Dedifferentiated amniotic fluid mesenchymal stem cell (primary cell): ENCODE measurements around the gene SLC22A5.
"Not testable (repeated sequence)": the region's sequence is repeated elsewhere in the genome, so short reads cannot be mapped to it uniquely, and the experiment has no call there.

Source experiments
- DNase-seq: peaks from one replicate; pipeline ENCODE4 v3.0.0-alpha.2; 2016; ENCODE audit errors: extremely low spot score

SLC22A5 gene

GRCh38 chr5:132411304-132412013 lies 41.9 kb downstream of the SLC22A5 start:
- DNase-seq = no peak

GRCh38 chr5:132413567-132413966 lies 44.1 kb downstream of the SLC22A5 start:
- no peak for DNase-seq

GRCh38 chr5:132414634-132415378 lies 45.3 kb downstream of the SLC22A5 start:
- peak; percentile 44 for DNase-seq

GRCh38 chr5:132415516-132415915 lies 46.0 kb downstream of the SLC22A5 start:
- DNase-seq = not testable (repeated sequence)

GRCh38 chr5:132416306-132417009 lies 46.9 kb downstream of the SLC22A5 start:
- no peak for DNase-seq

- no peak for DNase-seq
Observed at GRCh38 chr5:132417010-132417439, 47.5 kb downstream of the SLC22A5 start.

GRCh38 chr5:132417461-132417860 lies 48.0 kb downstream of the SLC22A5 start:
- DNase-seq = no peak

- no peak for DNase-seq
Observed at GRCh38 chr5:132417889-132418485, 48.5 kb downstream of the SLC22A5 start.

- DNase-seq = no peak
Observed at GRCh38 chr5:132418881-132419280, 49.4 kb downstream of the SLC22A5 start.

- DNase-seq = peak; percentile 84
Observed at GRCh38 chr5:132419502-132420468, 50.3 kb downstream of the SLC22A5 start.

- no peak for DNase-seq
Observed at GRCh38 chr5:132420706-132421272, 51.3 kb downstream of the SLC22A5 start.

- DNase-seq = no peak
Observed at GRCh38 chr5:132421462-132421861, 52.0 kb downstream of the SLC22A5 start.

- no peak for DNase-seq
Observed at GRCh38 chr5:132422720-132423437, 53.4 kb downstream of the SLC22A5 start.

GRCh38 chr5:132423438-132423898 lies 54.0 kb downstream of the SLC22A5 start:
- no peak for DNase-seq

GRCh38 chr5:132424167-132424880 lies 54.8 kb downstream of the SLC22A5 start:
- DNase-seq = no peak

GRCh38 chr5:132425009-132425937 lies 55.8 kb downstream of the SLC22A5 start:
- peak; percentile 72 for DNase-seq

GRCh38 chr5:132425975-132426524 lies 56.5 kb downstream of the SLC22A5 start:
- DNase-seq = no peak
